CD14-positive monocyte (primary cell): ENCODE data around the gene MRRF. TPM values are rescaled to one million over a fixed set of nuclear protein-coding genes. Genes with fewer than 3 reads are reported as not detected.
"Not testable (repeated sequence)": the region's sequence is repeated elsewhere in the genome, so short reads cannot be mapped to it uniquely, and the experiment has no call there.

Source experiments
- DNase-seq, 3 donors: peaks; one replicate each; pipeline ENCODE4 v3.0.0-alpha.2; 2011 to 2022
- H2AFZ ChIP-seq: 2 replicates; pipeline ENCODE4 v1.6.0; 2012; ENCODE audit warnings: mild to moderate bottlenecking, low read depth, low read length, inconsistent platforms; ENCODE audit not compliant: insufficient read depth, poor library complexity, severe bottlenecking
- H3K27ac ChIP-seq, 2 donors: 1 replicate in 1 of 2; 2 replicates in 1 of 2; pipeline ENCODE4 v1.5.1; 2012 to 2013; ENCODE audit warnings: low read length in 2 of 2, control low read depth in 1 of 2, inconsistent platforms in 1 of 2, low read depth in 1 of 2, mild to moderate bottlenecking in 1 of 2
- H3K27me3 ChIP-seq, 2 donors: one replicate each; pipeline versions ENCODE4 v1.6.0 to v1.6.1; 2011 to 2013; ENCODE audit warnings: low read length in 2 of 2; ENCODE audit not compliant: control insufficient read depth in 2 of 2, insufficient read depth in 2 of 2
- H3K36me3 ChIP-seq, 2 donors: replicated peaks in 1 of 2; 1 replicate in 1 of 2; 2 replicates in 1 of 2; pipeline versions ENCODE4 v1.5.1 to v1.6.1; 2012 to 2013; ENCODE audit warnings: low read length in 2 of 2, control low read depth in 1 of 2, inconsistent platforms in 1 of 2, mild to moderate bottlenecking in 1 of 2; ENCODE audit not compliant: insufficient read depth in 2 of 2, control insufficient read depth in 1 of 2
- H3K4me1 ChIP-seq, 2 donors: 1 replicate in 1 of 2; 2 replicates in 1 of 2; pipeline versions ENCODE4 v1.5.1 to v1.6.1; 2012 to 2013; ENCODE audit warnings: low read length in 2 of 2, control low read depth in 1 of 2, inconsistent platforms in 1 of 2, mild to moderate bottlenecking in 1 of 2, moderate library complexity in 1 of 2; ENCODE audit not compliant: insufficient read depth in 2 of 2, control insufficient read depth in 1 of 2
- H3K4me2 ChIP-seq: replicated peaks from 2 replicates; pipeline ENCODE3; 2012; ENCODE audit warnings: low read length, moderate library complexity, mild to moderate bottlenecking; ENCODE audit not compliant: poor library complexity, severe bottlenecking; ENCODE audit errors: extremely low read depth
- H3K4me3 ChIP-seq, 3 experiments: fragments of 200-600 bp in 1 of 3; sonication (generic) in 1 of 3; replicated peaks in 1 of 3; 1 replicate in 2 of 3; 2 replicates in 1 of 3; pipeline ENCODE4 v1.5.1; 2011 to 2013; ENCODE audit warnings: low read length in 3 of 3, mild to moderate bottlenecking in 3 of 3, control low read depth in 2 of 3, low read depth in 2 of 3, inconsistent platforms in 1 of 3, moderate library complexity in 1 of 3
- H3K79me2 ChIP-seq: 2 replicates; pipeline ENCODE4 v1.6.0; 2012; ENCODE audit warnings: mild to moderate bottlenecking, control low read depth, inconsistent platforms, low read length, moderate library complexity; ENCODE audit not compliant: insufficient read depth
- H3K9ac ChIP-seq: 2 replicates; pipeline ENCODE4 v1.6.0; 2017; ENCODE audit warnings: low read length, mild to moderate bottlenecking; ENCODE audit not compliant: insufficient read depth, poor library complexity, severe bottlenecking
- H3K9me3 ChIP-seq, 2 donors: replicated peaks in 1 of 2; 1 replicate in 1 of 2; 2 replicates in 1 of 2; pipeline versions ENCODE4 v1.5.1 to v1.6.1; 2012 to 2013; ENCODE audit warnings: low read length in 2 of 2, control low read depth in 1 of 2; ENCODE audit not compliant: control insufficient read depth in 1 of 2, insufficient read depth in 1 of 2
- H4K20me1 ChIP-seq: 2 replicates; pipeline ENCODE4 v1.6.0; 2012; ENCODE audit warnings: mild to moderate bottlenecking, low read length, control low read depth, moderate library complexity; ENCODE audit not compliant: insufficient read depth
- H3K27ac Mint-ChIP-seq, 7 donors: one replicate each; pipeline ENCODE4 v1.8.0; 2020; ENCODE audit warnings: mild to moderate bottlenecking in 7 of 7, mixed read lengths in 7 of 7, moderate library complexity in 6 of 7, inconsistent platforms in 2 of 7
- H3K27me3 Mint-ChIP-seq, 3 donors: one replicate each; pipeline ENCODE4 v1.8.0; 2021 to 2022; ENCODE audit warnings: low read depth in 3 of 3, mild to moderate bottlenecking in 3 of 3, mixed read lengths in 3 of 3, moderate library complexity in 3 of 3, inconsistent platforms in 1 of 3
- H3K36me3 Mint-ChIP-seq, 2 donors: one replicate each; pipeline ENCODE4 v1.8.0; 2020; ENCODE audit warnings: mixed read lengths in 2 of 2, inconsistent platforms in 1 of 2, mild to moderate bottlenecking in 1 of 2
- H3K4me1 Mint-ChIP-seq: one replicate; pipeline ENCODE4 v1.8.0; 2020; ENCODE audit warnings: mild to moderate bottlenecking, mixed read lengths
- H3K4me3 Mint-ChIP-seq, 2 donors: one replicate each; pipeline ENCODE4 v1.8.0; 2020; ENCODE audit warnings: mild to moderate bottlenecking in 2 of 2, mixed read lengths in 2 of 2, moderate library complexity in 1 of 2
- H3K9me3 Mint-ChIP-seq, 7 donors: one replicate each; pipeline ENCODE4 v1.8.0; 2020 to 2022; ENCODE audit warnings: mixed read lengths in 7 of 7, mild to moderate bottlenecking in 6 of 7, moderate library complexity in 6 of 7, inconsistent platforms in 2 of 7
- WGBS: methylation state at CpG from one replicate; pipeline ENCODE4 v1.1.5; 2013; ENCODE audit warnings: missing lambda C conversion rate; ENCODE audit not compliant: insufficient coverage; 5-methylcytosine and 5-hydroxymethylcytosine counted together
- intact Hi-C, 2 donors: fragments of 100-400 bp; cut with micrococcal nuclease; formaldehyde crosslinking; loops; one replicate each; pipeline versions ENCODE4 v1.15.0 to v1.15.1; 2023
- polyA plus RNA-seq, 3 donors: library from polyadenylated mRNA; depleted of rRNA in 1 of 3; unstranded in 2 of 3; stranded (reverse) in 1 of 3; fragments of 300-500 nt in 2 of 3; fragments of >200 nt in 1 of 3; fragmentation: Illumina TruSeq in 2 of 3; gene quantifications; 1 replicate in 2 of 3; 2 replicates in 1 of 3; pipeline ENCODE4 v1.2.3, GENCODE V29; 2012 to 2021
- TF ChIP-seq, protein P1 (sequence below): fragments of 200-600 bp; IDR thresholded peaks from one replicate; pipeline ENCODE4 v1.8.0; 2022; ENCODE audit warnings: antibody characterized with exemption, mild to moderate bottlenecking

MRRF gene
- polyA plus RNA-seq, 3 donors, result 16.0 to 34.4 (median 16.2) TPM

- TF ChIP-seq, protein P1, sequence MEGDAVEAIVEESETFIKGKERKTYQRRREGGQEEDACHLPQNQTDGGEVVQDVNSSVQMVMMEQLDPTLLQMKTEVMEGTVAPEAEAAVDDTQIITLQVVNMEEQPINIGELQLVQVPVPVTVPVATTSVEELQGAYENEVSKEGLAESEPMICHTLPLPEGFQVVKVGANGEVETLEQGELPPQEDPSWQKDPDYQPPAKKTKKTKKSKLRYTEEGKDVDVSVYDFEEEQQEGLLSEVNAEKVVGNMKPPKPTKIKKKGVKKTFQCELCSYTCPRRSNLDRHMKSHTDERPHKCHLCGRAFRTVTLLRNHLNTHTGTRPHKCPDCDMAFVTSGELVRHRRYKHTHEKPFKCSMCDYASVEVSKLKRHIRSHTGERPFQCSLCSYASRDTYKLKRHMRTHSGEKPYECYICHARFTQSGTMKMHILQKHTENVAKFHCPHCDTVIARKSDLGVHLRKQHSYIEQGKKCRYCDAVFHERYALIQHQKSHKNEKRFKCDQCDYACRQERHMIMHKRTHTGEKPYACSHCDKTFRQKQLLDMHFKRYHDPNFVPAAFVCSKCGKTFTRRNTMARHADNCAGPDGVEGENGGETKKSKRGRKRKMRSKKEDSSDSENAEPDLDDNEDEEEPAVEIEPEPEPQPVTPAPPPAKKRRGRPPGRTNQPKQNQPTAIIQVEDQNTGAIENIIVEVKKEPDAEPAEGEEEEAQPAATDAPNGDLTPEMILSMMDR, result no peak
- Histone ChIP-seq H3K4me2 (no peak overlapping the region), H3K4me3 (no peak overlapping the region), H3K9me3 (no peaks in the 10 kb centered on the region), H2AFZ (no peak overlapping the region), H3K79me2 (no peaks in the 10 kb centered on the region), H3K4me1 (no peaks in the 10 kb centered on the region), H3K27ac (no peak overlapping the region), H3K9ac (no peak overlapping the region), H3K36me3 (peaks cover 2 to 38% of the 10 kb centered on the region in 2 donors), H3K27me3 (no peaks in the 10 kb centered on the region), H4K20me1 (no peaks in the 10 kb centered on the region)
- 67% methylated on average over 1 of the region's 3 CpGs for whole genome bisulfite sequencing
- H3K9me3 Mint-ChIP-seq, result no peaks in the 10 kb centered on the region
- peak overlapping the region in 2 of 7 donors; percentile 38 to 42 for H3K27ac Mint-ChIP-seq
- DNase-seq, result no peak
- peaks cover 0 to 5% (median 0%) of the 10 kb centered on the region in 3 donors for H3K27me3 Mint-ChIP-seq
- peaks cover 4% of the 10 kb centered on the region for H3K4me1 Mint-ChIP-seq
- no peak overlapping the region for H3K4me3 Mint-ChIP-seq
- intact Hi-C loops, result no loop called here
- peaks cover 26 to 40% of the 10 kb centered on the region in 2 donors for H3K36me3 Mint-ChIP-seq
These were observed 64.9 kb downstream of the MRRF start for GRCh38 chr9:122329597-122329996.

GRCh38 chr9:122330466-122330865 lies 65.8 kb downstream of the MRRF start:
- H3K4me1 ChIP-seq, H3K9me3 ChIP-seq, H3K27me3 ChIP-seq, H3K4me1 Mint-ChIP-seq, H3K79me2 ChIP-seq, H4K20me1 ChIP-seq, H3K27ac ChIP-seq, H3K4me3 ChIP-seq, H2AFZ ChIP-seq, H3K27me3 Mint-ChIP-seq, H3K9me3 Mint-ChIP-seq, DNase-seq, H3K4me3 Mint-ChIP-seq, intact Hi-C loops, H3K4me2 ChIP-seq, H3K27ac Mint-ChIP-seq, H3K9ac ChIP-seq: not testable (repeated sequence)
- 98% methylated on average over 3 of the region's 6 CpGs for WGBS
- peaks cover 2 to 29% of the 10 kb centered on the region in 2 donors for H3K36me3 ChIP-seq
- peaks cover 21 to 31% of the 10 kb centered on the region in 2 donors for H3K36me3 Mint-ChIP-seq
